ENCODE results near the gene SLC9C1. TPM values are rescaled to one million over a fixed set of nuclear protein-coding genes. Genes with fewer than 3 reads are reported as not detected.
"Not testable (repeated sequence)": the region's sequence is repeated elsewhere in the genome, so short reads cannot be mapped to it uniquely, and the experiment has no call there.

SLC9C1 gene
- total and polyA plus RNA-seq, 9 donors: 0.07 to 0.35 (median 0.15) TPM; not detected in 4

- Histone ChIP-seq H3K27me3 (no peaks in the 10 kb centered on the region), H3K4me3 (no peak overlapping the region), H3K9me3 (no peaks in the 10 kb centered on the region), H3K4me1 (ENCODE audit: insufficient read depth) (no peaks in the 10 kb centered on the region), H3K36me3 (no peaks in the 10 kb centered on the region), H3K27ac (no peak overlapping the region)
- no peak for TF ChIP-seq POLR2A (IDR thresholded peaks at IDR 0.05)
- TF ChIP-seq, protein P1, sequence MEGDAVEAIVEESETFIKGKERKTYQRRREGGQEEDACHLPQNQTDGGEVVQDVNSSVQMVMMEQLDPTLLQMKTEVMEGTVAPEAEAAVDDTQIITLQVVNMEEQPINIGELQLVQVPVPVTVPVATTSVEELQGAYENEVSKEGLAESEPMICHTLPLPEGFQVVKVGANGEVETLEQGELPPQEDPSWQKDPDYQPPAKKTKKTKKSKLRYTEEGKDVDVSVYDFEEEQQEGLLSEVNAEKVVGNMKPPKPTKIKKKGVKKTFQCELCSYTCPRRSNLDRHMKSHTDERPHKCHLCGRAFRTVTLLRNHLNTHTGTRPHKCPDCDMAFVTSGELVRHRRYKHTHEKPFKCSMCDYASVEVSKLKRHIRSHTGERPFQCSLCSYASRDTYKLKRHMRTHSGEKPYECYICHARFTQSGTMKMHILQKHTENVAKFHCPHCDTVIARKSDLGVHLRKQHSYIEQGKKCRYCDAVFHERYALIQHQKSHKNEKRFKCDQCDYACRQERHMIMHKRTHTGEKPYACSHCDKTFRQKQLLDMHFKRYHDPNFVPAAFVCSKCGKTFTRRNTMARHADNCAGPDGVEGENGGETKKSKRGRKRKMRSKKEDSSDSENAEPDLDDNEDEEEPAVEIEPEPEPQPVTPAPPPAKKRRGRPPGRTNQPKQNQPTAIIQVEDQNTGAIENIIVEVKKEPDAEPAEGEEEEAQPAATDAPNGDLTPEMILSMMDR (IDR thresholded peaks at IDR 0.05): no peak
- intact Hi-C loops (cut with DNase I): no loop called here
- no peak for DNase-seq
- 81 to 88% (median 83%) methylated on average over 1 of the region's 1 CpG for WGBS, 3 donors
Measured at GRCh38 chr3:112187300-112187699, 106.7 kb downstream of the SLC9C1 start.

- H3K36me3 ChIP-seq; H3K9me3 ChIP-seq; H3K27me3 ChIP-seq; H3K4me1 ChIP-seq (ENCODE audit: insufficient read depth); H3K27ac ChIP-seq; intact Hi-C loops (cut with DNase I); DNase-seq; H3K4me3 ChIP-seq: not testable (repeated sequence)
- 16 to 24% (median 17%) methylated on average over 25 to 33 of the region's 42 CpGs for WGBS, 3 donors
Measured at GRCh38 chr3:112185423-112186035, 108.5 kb downstream of the SLC9C1 start.

DNA sequence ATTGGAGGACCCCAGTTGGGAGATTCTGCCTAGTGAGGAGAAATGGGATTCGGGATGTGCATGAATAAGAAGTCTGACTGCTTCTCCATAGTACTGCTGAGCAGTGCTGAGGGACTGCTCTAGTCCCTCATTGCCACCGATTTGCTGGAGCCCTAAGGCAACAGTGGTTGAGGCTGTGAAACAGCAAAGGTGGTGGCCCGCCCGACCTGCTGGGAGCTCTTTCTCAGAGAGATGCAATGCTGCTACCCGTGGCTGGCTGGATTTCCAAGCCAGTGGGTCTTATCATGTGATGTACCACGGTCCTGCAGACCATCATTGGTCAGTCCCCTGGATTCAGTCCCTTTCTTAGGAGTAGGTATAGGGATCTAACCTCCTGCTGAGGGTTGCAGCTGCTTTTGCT lies 118.4 kb downstream of the SLC9C1 start:
- no peak for DNase-seq
- H3K27ac ChIP-seq: no peak overlapping the region
- H3K9me3 ChIP-seq: no peaks in the 10 kb centered on the region
- no peaks in the 10 kb centered on the region for H3K36me3 ChIP-seq
- TF ChIP-seq EP300 (IDR thresholded peaks at IDR 0.05): no peak
- TF ChIP-seq, protein P1 (IDR thresholded peaks at IDR 0.05): no peak
- TF ChIP-seq POLR2A (IDR thresholded peaks at IDR 0.05): no peak
- no peak overlapping the region for H3K4me3 ChIP-seq
- WGBS, 3 donors: 78 to 86% (median 79%) methylated on average over 6 of the region's 6 CpGs
- H3K4me1 ChIP-seq (ENCODE audit: insufficient read depth): no peaks in the 10 kb centered on the region
- intact Hi-C loops (cut with DNase I): no loop called here
- no peaks in the 10 kb centered on the region for H3K27me3 ChIP-seq

- no peak for DNase-seq
- no peak for TF ChIP-seq POLR2A (IDR thresholded peaks at IDR 0.05)
- TF ChIP-seq, protein P1 (IDR thresholded peaks at IDR 0.05): no peak
- no peak for TF ChIP-seq EP300 (IDR thresholded peaks at IDR 0.05)
- Histone ChIP-seq H3K4me1 (ENCODE audit: insufficient read depth) (no peaks in the 10 kb centered on the region), H3K36me3 (no peaks in the 10 kb centered on the region), H3K27me3 (no peaks in the 10 kb centered on the region), H3K27ac (no peak overlapping the region), H3K4me3 (no peak overlapping the region), H3K9me3 (no peaks in the 10 kb centered on the region)
- 91 to 94% (median 93%) methylated on average over 5 of the region's 5 CpGs for WGBS, 3 donors
- intact Hi-C loops (cut with DNase I): no loop called here
Measured at GRCh38 chr3:112175037-112175436, 119.0 kb downstream of the SLC9C1 start.

DNA sequence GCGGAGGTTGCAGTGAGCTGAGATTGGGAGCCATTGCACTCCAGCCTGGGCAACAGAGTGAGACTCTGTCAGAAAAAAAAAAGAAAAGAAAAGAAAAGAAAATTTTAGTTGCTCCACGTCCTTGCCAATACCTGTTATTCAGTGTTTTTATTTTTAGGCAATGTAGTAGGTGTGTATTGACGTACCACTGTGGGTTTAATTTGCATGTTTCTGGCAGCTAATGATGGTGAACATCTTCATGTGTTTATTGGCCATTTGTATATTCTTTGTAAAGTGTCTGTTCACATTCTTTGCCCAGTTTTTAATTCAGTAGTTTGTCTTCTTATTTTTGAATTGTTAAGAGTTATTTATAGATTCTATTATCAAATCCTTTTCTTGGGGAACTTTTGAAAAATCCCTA lies 122.9 kb downstream of the SLC9C1 start:
- Histone ChIP-seq H3K4me1 (ENCODE audit: insufficient read depth) (no peaks in the 10 kb centered on the region), H3K36me3 (no peaks in the 10 kb centered on the region), H3K27ac (no peak overlapping the region), H3K4me3 (no peak overlapping the region), H3K27me3 (no peaks in the 10 kb centered on the region), H3K9me3 (no peaks in the 10 kb centered on the region)
- intact Hi-C loops (cut with DNase I): no loop called here
- WGBS, 3 donors: 83 to 90% (median 86%) methylated on average over 3 of the region's 3 CpGs
- TF ChIP-seq EP300 (IDR thresholded peaks at IDR 0.05) (no peak), POLR2A (IDR thresholded peaks at IDR 0.05) (no peak)
- TF ChIP-seq, protein P1 (IDR thresholded peaks at IDR 0.05): no peak
- no peak for DNase-seq
